ENCODE data around the gene METTL18. TPM values are rescaled to one million over a fixed set of nuclear protein-coding genes. Genes with fewer than 3 reads are reported as not detected.

Gene METTL18
- polyA plus RNA-seq, 1 of the 3 experiments (the other 2 are of a cell fraction): 1.7 TPM

GRCh38 chr1:169776440-169776839, 18.3 kb downstream of the METTL18 start:
- no peak overlapping the region for H2AFZ ChIP-seq (ENCODE audit: low read depth)
- no peaks in the 10 kb centered on the region for H4K20me1 ChIP-seq (ENCODE audit: insufficient read depth)
- no peak for DNase-seq
- CTCF ChIA-PET: no interaction called here
- POLR2A ChIA-PET: no interaction called here
- no peak overlapping the region for H3K9ac ChIP-seq
- H3K9me3 ChIP-seq: no peaks in the 10 kb centered on the region
- H3F3A ChIP-seq (replicated peaks; ENCODE audit: insufficient read depth): peaks cover 31% of the 10 kb centered on the region
- no peaks in the 10 kb centered on the region for H3K36me3 ChIP-seq (replicated peaks in 1 of 2; ENCODE audit: control insufficient read depth in 1 of 2, insufficient read depth in 2 of 2, low read length in 1 of 2)
- H3K27ac ChIP-seq (ENCODE audit: low read depth in 2 of 2, low read length in 1 of 2): no peak overlapping the region
- 64% methylated on average over 3 of the region's 3 CpGs for WGBS (ENCODE audit: low lambda C conversion rate)
- H3K79me2 ChIP-seq (ENCODE audit: insufficient read depth): no peaks in the 10 kb centered on the region
- no peaks in the 10 kb centered on the region for H3K9me2 ChIP-seq
- TF ChIP-seq ELF1 (IDR thresholded peaks at IDR 0.05): no peak
- TF ChIP-seq NRF1 (IDR thresholded peaks at IDR 0.05; ENCODE audit: low read depth, low read length): no peak
- no peak for TF ChIP-seq TCF12 (IDR thresholded peaks at IDR 0.05)
- TF ChIP-seq, protein P1, sequence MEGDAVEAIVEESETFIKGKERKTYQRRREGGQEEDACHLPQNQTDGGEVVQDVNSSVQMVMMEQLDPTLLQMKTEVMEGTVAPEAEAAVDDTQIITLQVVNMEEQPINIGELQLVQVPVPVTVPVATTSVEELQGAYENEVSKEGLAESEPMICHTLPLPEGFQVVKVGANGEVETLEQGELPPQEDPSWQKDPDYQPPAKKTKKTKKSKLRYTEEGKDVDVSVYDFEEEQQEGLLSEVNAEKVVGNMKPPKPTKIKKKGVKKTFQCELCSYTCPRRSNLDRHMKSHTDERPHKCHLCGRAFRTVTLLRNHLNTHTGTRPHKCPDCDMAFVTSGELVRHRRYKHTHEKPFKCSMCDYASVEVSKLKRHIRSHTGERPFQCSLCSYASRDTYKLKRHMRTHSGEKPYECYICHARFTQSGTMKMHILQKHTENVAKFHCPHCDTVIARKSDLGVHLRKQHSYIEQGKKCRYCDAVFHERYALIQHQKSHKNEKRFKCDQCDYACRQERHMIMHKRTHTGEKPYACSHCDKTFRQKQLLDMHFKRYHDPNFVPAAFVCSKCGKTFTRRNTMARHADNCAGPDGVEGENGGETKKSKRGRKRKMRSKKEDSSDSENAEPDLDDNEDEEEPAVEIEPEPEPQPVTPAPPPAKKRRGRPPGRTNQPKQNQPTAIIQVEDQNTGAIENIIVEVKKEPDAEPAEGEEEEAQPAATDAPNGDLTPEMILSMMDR (IDR thresholded peaks at IDR 0.05): no peak
- no peak for TF ChIP-seq TEAD4 (IDR thresholded peaks at IDR 0.05; ENCODE audit: borderline replicate concordance, insufficient read depth)
- TF ChIP-seq POLR2AphosphoS5 (IDR thresholded peaks at IDR 0.05; ENCODE audit: low read depth, low read length): no peak
- TF ChIP-seq, protein P2, sequence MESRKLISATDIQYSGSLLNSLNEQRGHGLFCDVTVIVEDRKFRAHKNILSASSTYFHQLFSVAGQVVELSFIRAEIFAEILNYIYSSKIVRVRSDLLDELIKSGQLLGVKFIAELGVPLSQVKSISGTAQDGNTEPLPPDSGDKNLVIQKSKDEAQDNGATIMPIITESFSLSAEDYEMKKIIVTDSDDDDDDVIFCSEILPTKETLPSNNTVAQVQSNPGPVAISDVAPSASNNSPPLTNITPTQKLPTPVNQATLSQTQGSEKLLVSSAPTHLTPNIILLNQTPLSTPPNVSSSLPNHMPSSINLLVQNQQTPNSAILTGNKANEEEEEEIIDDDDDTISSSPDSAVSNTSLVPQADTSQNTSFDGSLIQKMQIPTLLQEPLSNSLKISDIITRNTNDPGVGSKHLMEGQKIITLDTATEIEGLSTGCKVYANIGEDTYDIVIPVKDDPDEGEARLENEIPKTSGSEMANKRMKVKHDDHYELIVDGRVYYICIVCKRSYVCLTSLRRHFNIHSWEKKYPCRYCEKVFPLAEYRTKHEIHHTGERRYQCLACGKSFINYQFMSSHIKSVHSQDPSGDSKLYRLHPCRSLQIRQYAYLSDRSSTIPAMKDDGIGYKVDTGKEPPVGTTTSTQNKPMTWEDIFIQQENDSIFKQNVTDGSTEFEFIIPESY (IDR thresholded peaks at IDR 0.05; ENCODE audit: borderline replicate concordance, low read depth): no peak
- TF ChIP-seq GABPA (IDR thresholded peaks at IDR 0.05; ENCODE audit: low read depth): no peak
- TF ChIP-seq SIN3A (IDR thresholded peaks at IDR 0.05; ENCODE audit: borderline replicate concordance, low read depth, low read length): no peak
- TF ChIP-seq USF2 (IDR thresholded peaks at IDR 0.05; ENCODE audit: borderline replicate concordance, low read depth, low read length): no peak
- no peak for TF ChIP-seq RFX5 (IDR thresholded peaks at IDR 0.05; ENCODE audit: low read length)
- TF ChIP-seq FOSL2 (IDR thresholded peaks at IDR 0.05; ENCODE audit: borderline replicate concordance, low read depth): no peak
- no peak for TF ChIP-seq MEF2A (IDR thresholded peaks at IDR 0.05; ENCODE audit: borderline replicate concordance, low read depth)
- TF ChIP-seq RCOR1 (IDR thresholded peaks at IDR 0.05; ENCODE audit: low read length): no peak
- no peak for TF ChIP-seq GATA2 (CRISPR knock-in tag; IDR thresholded peaks at IDR 0.05)
- TF ChIP-seq, protein P3, sequence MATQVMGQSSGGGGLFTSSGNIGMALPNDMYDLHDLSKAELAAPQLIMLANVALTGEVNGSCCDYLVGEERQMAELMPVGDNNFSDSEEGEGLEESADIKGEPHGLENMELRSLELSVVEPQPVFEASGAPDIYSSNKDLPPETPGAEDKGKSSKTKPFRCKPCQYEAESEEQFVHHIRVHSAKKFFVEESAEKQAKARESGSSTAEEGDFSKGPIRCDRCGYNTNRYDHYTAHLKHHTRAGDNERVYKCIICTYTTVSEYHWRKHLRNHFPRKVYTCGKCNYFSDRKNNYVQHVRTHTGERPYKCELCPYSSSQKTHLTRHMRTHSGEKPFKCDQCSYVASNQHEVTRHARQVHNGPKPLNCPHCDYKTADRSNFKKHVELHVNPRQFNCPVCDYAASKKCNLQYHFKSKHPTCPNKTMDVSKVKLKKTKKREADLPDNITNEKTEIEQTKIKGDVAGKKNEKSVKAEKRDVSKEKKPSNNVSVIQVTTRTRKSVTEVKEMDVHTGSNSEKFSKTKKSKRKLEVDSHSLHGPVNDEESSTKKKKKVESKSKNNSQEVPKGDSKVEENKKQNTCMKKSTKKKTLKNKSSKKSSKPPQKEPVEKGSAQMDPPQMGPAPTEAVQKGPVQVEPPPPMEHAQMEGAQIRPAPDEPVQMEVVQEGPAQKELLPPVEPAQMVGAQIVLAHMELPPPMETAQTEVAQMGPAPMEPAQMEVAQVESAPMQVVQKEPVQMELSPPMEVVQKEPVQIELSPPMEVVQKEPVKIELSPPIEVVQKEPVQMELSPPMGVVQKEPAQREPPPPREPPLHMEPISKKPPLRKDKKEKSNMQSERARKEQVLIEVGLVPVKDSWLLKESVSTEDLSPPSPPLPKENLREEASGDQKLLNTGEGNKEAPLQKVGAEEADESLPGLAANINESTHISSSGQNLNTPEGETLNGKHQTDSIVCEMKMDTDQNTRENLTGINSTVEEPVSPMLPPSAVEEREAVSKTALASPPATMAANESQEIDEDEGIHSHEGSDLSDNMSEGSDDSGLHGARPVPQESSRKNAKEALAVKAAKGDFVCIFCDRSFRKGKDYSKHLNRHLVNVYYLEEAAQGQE (IDR thresholded peaks at IDR 0.05; ENCODE audit: low read depth, low read length): no peak
- H3K27me3 ChIP-seq (ENCODE audit: insufficient read depth): no peaks in the 10 kb centered on the region
- no peak overlapping the region for H3K4me2 ChIP-seq
- peaks cover 4 to 13% of the 10 kb centered on the region in 2 experiments for H3K4me1 ChIP-seq (ENCODE audit: control insufficient read depth in 1 of 2, insufficient read depth in 2 of 2, low read depth in 1 of 2, low read length in 1 of 2)
- H3K4me3 ChIP-seq (ENCODE audit: low read depth in 2 of 2, low read length in 1 of 2): no peak overlapping the region

Measured in SK-N-SH (cell line).